Activated CD4-positive, CD25-positive, alpha-beta regulatory T cell treated with anti-CD3 and anti-CD28 coated beads, Interleukin-2, amount 50 U/mL, for 72 hours (primary cell): ENCODE measurements around the gene TBC1D25.
A peak's percentile ranks its signal among the peaks of the same experiment; 100 is the strongest.
"Not testable (repeated sequence)": the region's sequence is repeated elsewhere in the genome, so short reads cannot be mapped to it uniquely, and the experiment has no call there.

Experiments used
- DNase-seq: peaks from one replicate; pipeline ENCODE4 v3.0.0; 2021

The TBC1D25 gene

DNA sequence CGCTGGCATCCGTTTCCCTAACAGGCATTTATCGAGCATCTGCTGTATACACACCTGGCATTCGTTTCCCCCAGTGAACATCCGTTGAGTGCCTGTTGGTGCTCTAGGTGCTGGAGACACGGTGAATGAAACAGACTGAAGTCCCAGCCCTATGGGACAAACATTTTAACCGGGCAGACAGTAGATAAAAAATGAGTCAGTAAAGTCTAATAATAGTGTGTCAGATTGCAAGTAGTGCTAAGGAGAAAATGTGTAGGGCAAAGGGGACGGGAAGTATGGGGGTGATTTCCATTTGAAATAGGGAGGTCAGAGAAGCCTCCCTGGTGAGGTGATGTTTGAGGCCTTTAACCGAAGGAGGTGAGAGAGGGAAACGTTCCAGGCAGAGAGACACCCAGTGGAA lies 23.2 kb upstream of the TBC1D25 start:
- no peak for DNase-seq

DNA sequence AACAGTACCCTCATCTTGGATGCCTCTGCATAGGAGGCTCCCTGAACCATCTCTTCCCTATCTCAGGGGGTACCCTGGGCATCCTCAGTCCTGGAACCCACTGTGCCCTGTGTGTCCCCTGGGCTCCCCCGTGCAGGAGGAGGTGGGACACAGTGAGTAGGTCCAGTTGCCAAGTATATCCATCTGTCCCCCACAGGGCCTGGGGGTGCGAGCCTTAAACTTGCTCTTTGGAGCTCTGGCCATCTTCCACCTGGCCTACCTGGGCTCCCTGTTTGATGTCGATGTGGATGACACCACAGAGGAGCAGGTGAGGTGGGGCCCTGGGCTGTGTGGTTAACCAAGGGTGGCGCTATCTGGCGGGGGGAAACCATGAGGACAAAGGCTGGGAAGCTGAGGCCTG lies 22.5 kb upstream of the TBC1D25 start:
- DNase-seq = no peak

DNA sequence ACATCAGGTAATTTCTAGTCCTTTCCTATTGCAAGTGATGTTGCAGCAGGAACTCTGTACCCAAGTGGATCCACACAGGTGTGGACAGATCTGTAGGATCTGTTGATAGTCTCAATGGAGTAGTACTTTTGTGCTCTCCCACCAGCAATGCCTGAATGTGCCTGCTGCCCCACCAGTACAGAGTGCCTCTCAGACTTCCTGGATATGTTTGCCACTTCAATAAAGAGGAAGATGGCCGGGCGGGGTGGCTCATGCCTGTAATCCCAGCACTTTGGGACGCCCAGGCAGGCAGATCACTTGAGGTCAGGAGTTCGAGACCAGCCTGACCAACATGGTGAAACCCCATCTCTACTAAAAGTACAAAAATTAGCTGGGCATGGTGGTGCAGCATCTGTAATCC lies 20.0 kb upstream of the TBC1D25 start:
- not testable (repeated sequence) for DNase-seq

DNA sequence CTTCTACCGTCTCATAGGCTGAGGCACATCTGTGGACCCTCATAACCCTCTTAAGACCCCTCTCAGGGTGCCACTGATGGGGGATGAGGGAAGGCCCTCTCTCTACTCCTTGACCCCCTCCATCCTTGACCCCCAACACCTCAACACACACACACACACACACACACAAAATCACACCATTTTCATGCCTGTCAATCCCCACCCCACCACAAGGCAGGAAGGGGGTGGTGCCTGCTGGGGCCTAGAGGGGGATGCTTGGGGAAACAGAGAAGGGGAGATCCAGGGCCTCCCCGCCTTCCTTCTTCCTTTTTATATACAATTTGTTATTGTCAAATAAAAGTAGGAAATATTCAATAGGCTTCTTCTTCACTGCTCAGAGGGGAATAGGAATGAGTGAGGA lies 19.1 kb upstream of the TBC1D25 start:
- no peak for DNase-seq

DNA sequence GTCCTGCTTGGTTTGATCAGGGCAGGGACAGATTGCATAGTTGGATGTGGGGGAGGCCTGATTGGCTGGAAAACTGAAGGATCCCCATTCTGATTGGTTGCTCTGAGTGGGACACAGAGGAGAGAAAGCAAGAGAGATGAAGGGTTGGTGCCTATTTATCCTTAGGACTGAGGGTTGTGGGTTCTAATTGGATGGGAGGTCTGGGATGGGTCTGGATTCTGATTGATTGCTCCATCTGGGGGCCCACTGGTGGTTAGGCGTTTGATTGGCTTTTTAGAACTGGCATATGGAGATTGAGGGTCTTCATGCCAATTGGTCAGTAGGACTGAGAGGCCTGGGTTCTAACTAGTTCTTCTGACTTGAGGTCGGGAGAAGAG lies 18.6 kb upstream of the TBC1D25 start:
- DNase-seq = no peak

DNA sequence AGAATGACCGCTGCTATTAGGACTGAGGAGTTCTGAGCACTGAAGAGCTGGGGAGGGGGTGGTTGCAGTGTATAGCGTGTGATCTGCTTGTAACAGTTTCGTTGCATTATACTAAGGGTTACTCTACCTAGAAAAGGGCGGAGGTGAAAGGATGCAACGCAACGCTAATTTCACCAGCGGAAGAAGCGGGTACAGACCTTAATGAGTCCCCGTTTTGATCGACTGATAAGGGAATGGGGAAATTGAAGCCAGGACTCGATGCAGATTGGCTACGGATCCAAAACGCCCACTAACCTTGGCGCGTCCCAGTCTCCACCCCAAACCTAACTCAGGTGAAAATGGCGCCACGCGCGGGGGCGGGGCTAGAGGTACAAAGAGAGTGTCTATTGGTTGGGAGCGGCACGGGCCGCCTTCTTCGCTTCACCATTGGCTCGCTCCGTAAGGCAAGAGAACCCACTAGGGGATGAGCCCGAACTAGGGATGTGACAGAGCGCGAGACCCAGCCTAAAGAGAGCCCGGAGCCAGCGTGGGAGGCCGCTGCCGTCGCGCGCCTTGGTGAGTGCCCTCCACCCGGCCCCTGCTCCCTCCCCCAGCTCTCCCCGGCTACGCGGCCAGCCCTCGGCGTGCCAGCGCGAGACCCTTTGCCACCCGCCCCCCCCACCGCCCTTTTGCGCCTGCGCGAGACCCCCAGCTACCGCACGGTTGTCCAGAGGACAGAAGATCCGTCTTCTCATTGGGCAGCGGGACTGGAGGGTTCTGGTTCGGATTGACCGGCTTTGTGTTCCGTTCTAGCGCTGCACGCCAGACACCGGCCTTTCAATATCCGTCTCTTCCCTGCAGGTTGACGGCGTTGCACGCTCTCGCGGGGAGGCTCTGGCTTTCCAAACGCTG lies 17.9 kb upstream of the TBC1D25 start, which contains the start of gene EBP:
TSS of gene EBP (plus strand) at position 456 of the 891 bp plus-strand sequence. CDS start 1,964 bp downstream, outside the sequence.
- DNase-seq = peak; percentile 90

DNA sequence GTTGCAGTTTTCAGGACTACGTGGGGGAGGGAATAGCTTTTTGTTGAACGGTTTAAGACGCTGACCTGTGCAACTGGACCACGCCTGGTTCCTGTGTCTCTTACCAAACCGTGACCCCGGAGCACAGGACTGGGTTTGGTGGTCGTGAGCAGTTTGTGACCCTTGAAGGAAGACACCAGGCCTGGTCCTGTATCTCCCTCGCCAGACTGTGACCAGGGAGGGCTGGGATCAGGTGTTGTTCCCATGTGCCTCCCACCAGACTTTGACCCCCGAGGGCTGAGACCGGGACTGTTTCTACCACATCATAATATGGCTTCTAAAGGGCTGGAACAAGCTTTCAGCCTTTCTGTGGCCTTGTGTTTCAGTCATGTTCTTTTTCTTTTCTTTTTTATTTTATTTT lies 17.2 kb upstream of the TBC1D25 start:
- no peak for DNase-seq

DNA sequence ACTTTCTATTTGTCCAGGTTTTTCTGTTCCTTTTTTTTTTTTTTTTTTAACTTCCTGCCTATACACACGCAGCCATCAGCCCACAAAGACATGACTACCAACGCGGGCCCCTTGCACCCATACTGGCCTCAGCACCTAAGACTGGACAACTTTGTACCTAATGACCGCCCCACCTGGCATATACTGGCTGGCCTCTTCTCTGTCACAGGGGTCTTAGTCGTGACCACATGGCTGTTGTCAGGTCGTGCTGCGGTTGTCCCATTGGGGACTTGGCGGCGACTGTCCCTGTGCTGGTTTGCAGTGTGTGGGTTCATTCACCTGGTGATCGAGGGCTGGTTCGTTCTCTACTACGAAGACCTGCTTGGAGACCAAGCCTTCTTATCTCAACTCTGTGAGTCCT lies 15.8 kb upstream of the TBC1D25 start:
- DNase-seq = no peak

DNA sequence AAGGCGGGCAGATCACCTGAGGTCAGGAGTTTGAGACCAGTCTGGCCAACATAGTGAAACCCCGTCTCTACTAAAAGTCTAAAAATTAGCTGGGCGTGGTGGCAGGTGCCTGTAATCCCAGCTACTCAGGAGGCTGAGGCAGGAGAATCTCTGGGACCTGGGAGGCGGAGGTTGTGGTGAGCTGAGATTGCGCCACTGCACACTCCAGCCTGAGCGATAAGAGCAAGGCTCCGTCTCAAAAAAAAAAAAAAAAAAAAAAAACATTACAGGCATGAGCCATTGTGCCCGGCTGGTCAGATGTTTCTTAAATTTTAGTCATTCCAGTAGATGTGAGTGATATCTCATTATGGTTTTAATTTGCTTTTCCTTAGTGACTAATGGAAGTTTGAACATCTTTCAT lies 13.7 kb upstream of the TBC1D25 start:
- DNase-seq = not testable (repeated sequence)

DNA sequence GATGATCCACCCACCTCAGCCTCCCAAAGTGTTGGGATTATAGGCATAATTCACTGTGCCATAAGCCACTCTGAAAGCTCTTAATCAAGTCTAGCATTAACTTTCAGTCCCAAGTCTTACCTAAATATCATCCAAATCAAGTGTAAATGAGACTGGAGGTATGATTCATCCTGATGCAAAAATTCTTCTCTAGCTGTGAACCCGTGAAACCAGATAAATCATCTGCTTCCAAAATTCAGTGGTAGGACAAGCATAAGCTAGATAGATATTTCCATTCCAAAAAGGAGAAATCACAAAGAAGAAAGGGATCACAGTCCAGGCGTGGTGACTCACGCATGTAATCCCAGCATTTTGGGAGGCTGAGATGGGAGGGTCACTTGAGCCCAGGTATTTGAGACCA lies 8.8 kb upstream of the TBC1D25 start:
- DNase-seq = no peak

DNA sequence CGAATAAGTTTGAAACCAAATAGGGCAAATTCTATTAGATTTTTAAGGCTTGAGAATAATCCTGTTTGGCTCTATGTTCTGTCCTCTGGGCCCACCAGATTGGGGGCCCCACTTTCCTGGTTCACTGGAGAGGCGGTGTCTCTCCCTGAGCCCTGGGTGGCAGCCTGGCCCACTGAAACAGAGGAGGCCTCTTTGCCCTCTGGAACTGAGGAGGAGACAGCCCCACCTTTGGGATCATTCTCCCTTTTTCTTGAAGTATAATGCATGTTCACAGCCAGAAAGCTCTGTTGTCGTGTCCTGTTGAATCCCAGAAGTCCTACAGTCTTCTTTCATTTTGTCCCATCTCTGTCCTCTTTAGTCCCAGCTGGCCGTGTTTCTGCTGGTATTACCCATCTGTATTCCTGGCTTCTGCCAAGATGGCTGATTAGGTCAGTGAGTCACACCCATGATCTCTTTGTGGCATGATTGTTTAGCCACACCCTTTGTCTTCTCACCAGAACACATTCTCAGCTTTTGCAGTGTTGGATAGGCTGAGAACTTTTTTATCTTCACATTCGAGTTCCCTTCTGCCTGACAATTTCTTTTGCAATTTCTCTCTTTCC lies 8.1 kb upstream of the TBC1D25 start:
- no peak for DNase-seq

DNA sequence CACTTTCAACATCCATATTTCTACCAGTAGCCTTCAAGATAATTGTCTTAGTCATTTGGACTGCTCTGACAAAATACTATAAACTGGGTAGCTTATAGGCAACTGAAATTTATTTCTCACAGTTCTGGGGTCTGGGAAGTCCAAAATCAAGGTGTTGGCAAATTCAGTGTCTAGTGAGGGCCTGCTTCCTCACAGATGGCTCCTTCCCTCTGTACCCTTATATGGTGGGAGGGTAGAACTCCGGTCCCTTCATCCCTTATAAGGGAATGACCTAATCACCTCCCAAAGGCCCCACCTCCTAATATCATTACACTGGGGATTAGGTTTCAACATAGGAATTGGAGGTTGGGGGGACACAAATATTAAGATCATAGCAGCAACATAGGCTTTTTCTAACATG lies 7.4 kb upstream of the TBC1D25 start:
- DNase-seq = no peak

DNA sequence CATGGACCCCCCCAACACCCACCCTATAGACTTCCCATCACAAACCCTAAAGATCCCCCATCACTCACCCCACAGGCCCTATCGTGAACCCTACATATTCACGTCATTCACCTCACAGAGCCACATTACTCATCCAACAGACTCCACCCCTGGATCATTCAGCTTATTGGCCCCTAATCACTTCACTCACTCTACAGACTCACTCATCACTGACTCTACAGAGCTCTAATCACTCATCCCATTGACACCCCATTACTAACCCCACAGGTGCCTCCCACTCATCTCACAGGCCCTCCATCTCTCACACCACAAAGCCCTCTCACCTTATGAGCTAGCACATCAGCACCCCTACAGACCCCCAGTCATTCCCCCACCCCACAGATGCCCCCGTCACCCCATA lies 6.3 kb upstream of the TBC1D25 start:
- DNase-seq = no peak

DNA sequence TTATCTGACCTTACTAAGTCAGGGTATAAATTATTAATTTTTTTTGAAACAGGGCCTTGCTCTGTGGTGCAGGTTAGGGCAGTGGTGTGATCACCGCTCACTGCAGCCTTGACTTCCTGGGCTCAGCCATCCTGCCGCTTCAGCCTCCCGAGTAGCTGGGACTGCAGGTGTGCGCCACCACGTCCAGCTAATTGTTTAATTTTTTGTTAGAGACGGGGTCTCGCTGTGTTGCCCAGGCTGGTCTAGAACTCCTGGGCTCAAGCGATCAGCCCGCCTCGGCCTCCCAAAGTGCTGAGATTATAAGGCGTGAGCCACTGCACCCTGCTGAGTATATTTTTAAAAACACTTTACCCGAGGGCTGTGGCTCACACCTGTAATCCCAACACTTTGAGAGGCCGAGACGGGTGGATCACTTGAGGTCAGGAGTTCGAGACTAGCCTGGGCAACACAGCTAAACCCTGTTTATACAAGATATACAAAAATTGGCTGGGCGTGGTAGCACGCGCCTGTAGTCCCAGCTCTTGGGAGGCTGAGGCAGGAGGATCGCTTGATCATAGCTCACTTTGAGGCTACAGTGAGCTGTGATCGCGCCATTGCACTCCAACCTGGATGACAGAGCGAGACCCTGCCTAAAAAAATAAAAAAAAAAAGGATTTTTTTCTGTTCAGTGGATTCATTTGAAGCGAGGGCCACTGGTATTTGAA lies 721 bp upstream of the TBC1D25 start:
- no peak for DNase-seq

DNA sequence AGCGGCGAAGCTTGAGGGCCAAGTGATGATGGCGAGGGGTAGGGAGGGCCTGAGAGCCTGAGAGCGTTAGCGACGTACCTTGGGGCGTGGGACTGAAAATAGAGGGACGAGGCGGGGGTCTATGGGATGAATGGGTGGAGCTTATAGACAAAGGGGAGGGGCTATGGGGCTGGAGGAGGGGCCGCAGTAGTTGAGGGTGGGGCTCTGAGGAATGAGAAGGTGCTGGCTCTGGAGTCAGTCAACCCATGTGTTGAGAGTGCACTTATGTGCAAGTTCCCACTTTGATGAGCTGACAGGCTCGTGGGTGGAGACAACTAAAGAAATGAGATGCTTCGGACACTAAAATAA lies 488 bp downstream of the TBC1D25 start:
- no peak for DNase-seq

DNA sequence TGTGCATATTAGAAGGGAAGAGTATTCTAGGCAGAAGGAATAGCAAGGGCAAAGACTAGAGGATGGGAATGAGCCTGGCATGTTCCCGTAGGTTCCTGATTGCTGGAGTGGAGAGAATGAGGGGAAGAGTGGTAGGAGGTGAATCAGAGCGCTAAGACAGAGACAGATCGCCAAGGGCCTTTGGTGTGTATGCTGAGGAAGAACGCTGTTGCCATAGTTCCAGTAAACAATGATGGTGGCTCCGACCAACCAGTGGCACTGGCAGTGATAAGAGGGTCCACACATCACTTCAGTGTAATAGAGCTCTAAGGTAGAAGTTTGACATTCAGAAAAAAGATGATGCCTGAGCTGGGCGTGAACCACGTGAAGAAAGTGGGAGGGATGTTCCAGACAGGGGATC lies 966 bp downstream of the TBC1D25 start:
- no peak for DNase-seq

DNA sequence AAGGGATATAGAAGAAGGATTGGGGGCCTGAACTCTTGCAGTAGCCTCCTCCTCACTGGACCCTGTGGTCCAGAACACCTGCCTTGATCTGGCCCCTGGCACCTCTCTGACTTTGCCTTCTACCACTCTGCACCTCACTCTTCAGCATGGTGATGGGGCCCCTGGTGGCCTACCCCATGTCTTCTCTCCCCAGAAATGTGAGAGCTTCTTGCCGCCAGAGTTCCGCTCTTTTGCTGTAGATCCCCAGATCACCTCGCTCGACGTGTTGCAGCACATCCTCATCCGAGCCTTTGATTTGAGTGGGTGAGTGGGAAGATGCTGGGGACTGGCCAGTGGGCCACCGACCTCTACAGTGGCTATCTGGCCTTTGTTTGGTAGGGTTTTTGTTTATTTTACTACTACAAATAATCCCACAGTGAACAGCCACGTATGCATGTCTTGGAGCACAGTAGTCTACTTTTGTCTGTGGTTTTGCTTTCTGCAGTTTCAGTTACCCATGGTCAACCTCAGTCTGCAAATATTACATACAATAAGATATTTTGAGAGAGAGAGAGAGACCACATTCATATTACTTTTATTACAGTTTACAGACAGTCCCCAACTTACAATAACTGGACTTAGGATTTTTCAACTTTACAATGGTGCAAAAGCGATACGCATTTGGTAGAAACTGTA lies 1.8 kb downstream of the TBC1D25 start:
- no peak for DNase-seq

DNA sequence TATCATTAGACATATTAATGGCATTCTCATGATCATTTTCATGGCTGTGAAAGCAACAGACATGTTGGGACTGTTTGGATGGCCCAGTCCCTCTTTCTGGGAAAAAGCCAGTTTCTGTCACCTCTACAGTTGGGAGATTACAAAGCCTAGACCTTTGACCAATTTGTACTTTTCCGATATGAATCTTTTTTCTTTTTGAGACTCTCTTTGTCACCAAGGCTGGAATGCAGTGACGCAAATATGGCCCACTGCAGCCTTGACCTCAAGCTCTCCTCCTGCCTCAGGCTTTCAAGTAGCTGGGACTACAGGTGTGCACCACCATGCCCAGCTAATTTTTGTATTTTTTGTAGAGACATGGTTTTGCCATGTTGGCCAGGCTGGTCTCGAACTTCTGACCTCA lies 9.4 kb downstream of the TBC1D25 start:
- DNase-seq = no peak

DNA sequence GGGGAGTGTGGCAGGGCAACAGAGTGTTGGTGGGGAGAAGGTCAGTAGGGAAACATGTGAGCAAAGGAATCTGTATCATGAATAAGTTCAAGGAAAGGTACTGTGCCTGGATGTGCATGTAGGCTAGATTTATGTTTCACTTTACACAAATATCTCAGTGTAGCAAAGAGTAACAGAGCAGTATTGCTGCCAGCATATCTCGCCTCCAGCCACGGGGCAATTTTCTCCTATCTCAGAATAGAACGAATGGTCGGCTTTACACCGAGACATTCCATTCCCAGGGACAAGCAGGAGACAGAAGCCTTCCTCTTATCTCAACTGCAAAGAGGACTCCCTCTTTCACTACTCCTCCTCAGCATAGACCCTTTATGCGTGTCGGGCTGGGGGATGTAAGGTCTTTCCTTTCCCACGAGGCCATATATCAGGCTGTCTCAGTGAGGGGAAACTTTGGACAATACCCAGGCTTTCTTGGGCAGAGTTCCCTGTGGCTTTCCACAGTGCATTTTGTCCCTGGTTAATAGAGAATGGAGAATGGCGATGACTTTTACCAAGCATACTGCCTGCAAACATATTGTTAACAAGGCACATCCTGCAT lies 16.3 kb downstream of the TBC1D25 start:
- DNase-seq = not testable (repeated sequence)

DNA sequence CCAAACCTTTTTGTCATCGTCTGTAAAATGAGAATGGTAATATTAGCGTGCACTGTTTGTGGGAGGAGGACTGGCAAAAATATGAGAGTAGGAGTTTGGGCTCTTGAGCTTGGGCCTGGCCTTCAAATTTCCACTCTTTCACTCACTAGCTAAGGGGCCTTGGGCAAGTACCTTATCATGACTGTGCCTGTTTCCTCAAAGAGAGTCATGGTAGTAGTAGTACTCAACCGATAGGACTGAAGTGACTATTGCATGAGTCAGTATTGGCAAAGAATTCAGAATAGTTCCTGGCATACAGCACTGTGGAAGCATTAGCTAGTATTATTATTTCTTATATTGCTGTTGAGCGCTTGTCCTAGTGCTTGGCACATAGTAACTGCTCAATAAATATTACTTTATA lies 18.8 kb downstream of the TBC1D25 start:
- DNase-seq = no peak

DNA sequence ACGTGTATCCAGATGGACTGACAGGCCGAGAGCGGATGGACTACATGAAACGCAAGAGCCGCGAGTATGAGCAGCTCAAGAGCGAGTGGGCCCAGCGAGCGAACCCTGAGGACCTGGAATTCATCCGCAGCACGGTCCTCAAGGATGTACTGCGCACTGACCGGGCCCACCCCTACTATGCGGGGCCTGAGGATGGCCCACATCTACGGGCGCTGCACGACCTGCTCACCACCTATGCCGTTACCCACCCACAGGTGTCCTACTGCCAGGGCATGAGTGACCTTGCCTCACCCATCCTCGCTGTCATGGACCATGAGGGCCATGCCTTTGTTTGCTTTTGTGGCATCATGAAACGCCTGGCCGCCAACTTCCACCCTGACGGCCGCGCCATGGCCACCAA lies 20.1 kb downstream of the TBC1D25 start:
- DNase-seq = no peak

DNA sequence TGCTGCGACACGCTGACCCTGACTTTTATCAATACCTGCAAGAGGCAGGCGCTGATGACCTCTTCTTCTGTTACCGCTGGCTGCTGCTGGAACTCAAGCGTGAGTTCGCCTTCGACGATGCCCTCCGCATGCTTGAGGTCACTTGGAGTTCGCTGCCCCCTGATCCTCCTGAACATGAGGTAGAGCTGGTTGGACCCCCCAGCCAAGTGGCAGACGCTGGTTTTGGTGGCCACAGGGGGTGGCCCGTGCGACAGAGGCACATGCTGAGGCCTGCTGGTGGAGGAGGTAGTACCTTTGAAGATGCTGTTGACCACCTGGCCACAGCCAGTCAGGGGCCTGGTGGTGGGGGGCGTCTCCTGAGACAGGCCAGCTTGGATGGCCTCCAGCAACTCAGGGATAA lies 20.5 kb downstream of the TBC1D25 start:
- DNase-seq = no peak

DNA sequence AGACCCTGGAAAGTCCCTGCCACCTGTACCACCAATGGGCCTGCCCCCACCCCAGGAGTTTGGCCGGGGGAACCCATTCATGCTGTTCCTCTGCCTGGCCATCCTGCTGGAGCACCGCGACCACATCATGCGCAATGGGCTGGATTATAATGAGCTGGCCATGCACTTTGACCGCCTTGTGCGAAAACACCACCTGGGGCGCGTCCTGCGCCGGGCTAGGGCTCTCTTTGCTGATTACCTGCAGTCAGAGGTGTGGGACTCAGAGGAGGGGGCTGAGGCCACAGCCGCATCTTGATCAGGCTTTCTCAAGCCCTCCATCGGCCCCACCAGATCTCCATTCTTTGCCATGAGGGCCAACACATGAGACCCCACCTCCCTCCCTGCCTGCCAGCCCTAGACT lies 21.2 kb downstream of the TBC1D25 start:
- DNase-seq = no peak
